HG02623 (cell line): Measurements from ENCODE around the gene DZANK1.
"Not testable (repeated sequence)": the region's sequence is repeated elsewhere in the genome, so short reads cannot be mapped to it uniquely, and the experiment has no call there.

Experiments
- ATAC-seq: cut with Tn5 transposase; IDR thresholded peaks from one replicate; pipeline ENCODE4 v1.9.1; 2021; ENCODE audit warnings: moderate library complexity; ENCODE audit not compliant: unreplicated experiment

The DZANK1 gene

GRCh38 chr20:18466894-18467730 is at the start of gene DZANK1, which contains the start of gene POLR3F:
DZANK1 (minus strand) TSS chr20:18467030; CDS start chr20:18465358, 1,672 bp downstream.
POLR3F (plus strand) TSS chr20:18467390; CDS start chr20:18467507, 117 bp downstream.
- ATAC-seq = peak; percentile 97

GRCh38 chr20:18515973-18516372 is 49.1 kb upstream of the DZANK1 start:
- ATAC-seq = no peak

DNA sequence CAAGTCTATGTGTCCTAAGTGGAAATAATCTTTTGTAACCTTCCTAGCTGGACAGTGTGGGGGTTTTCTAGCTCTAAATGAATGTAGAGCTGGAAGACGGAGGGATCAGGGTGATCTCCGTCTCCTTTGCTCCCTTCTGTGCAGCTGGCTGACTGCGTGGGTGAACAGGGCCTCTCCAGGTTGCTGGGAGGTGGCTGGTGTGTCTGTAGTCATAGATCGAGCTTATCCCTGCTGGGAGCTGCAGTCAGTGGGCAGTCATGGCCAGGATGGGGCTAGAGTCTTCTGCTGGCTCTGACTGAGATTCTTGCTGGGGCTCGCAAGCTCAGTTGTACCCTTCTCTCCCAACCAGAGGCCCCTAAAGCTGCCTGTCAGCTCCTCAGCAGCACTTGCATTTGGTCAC is 47.3 kb upstream of the DZANK1 start:
- no peak for ATAC-seq

DNA sequence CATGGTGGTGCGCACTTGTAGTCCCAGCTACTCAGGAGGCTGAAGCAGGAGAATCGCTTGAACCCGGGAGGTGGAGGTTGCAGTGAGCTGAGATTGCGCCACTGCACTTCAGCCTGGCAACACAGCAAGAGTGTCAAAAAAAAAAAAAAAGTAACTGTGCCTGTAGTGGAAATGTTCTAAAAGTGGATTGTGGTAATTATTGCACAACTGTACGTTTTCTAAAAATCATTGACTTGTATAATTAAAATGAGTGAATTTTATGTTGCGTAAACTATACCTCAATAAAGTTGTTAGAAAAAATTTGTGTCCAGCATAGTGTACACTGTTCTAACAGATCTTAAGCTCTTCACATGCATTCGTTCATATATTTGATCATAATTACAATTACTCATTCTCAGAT is 46.4 kb upstream of the DZANK1 start:
- no peak for ATAC-seq

- ATAC-seq = no peak
These were observed 44.7 kb upstream of the DZANK1 start for GRCh38 chr20:18511571-18511970.

DNA sequence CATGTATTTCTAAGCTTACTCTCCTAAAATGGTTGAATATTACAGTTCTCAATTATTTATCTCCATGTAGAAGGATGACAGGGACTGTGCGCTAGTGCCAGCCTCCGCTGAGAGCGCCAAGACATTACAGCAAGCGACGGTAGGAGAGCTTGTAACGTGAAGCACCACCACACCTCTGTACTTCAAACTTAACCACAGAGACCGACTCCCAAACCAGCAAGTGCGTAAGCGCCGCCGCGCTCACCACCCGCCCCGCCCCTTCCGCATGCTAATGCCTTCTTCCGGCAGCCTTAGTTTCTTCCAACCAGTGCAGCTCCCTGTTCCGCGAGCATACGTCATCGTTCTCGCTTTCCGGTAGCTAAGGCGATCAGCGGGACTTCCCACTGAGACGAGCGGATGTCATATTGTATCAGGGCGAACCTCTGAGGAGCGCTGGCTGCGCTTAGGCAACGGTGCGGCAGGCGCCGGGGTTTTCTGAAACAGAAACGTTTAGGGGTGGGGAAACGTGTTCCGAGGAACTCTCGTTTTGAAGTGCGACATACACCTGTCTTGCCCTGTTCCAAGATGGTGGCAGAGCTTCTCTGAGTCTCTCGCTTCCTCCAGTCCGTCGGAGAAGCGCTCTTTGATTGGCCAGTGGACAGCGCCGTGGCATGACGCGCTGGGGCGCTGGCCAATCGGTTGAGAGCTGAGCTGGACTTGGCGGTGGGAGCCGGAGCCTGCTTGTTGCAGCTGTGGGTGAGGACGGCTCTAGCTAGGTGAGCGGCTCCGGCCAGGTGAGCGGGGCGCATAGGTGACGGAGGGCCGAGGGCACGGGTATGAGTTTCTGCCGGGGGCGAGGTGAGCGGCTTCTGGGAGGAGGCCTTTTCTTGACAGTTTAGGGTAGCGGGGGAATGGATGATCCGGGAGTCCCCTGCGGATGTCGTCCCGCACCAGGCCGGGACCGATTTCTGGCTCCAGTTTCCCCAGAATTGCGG is 40.7 kb upstream of the DZANK1 start, which contains the start of gene SEC23B:
SEC23B (plus strand) TSS at position 723 of the 974 bp plus-strand sequence. CDS start 2,896 bp downstream, outside the sequence.
- peak; percentile 94 for ATAC-seq

DNA sequence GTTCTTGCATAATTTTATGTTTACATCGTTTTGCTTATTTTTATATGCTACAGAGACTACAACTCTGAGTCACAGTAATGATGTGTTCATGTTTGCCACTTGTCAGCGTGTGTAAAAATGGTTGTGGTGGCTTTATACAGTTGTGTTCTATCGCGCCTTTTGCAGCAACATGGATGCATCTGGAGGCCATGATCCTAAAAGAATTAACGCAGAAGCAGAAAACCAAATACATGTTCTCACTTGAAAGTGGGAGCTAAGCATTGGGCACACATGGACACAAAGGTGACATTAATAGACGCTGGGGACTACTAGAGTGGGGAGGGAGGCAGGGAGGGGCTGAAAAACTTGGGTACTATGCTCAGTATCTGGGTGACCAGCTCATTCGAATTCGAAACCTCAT is 39.9 kb upstream of the DZANK1 start:
- ATAC-seq = no peak

GRCh38 chr20:18504479-18505060 is 37.7 kb upstream of the DZANK1 start:
- ATAC-seq = no peak

DNA sequence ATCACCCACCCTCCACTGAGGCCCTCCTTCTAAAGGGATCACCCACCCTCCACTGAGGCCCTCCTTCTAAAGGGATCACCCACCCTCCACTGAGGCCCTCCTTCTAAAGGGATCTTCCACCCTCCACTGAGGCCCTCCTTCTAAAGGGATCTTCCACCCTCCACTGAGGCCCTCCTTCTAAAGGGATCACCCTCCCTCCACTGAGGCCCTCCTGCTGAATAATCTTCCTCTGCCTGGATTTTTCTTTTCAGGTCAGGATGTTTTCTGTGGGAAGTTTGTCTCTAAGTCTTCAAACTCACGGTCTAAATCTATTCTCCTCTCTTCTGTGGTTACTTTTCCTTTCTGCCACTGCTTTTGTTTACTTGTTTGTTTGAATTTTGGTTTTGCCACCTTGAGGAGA is 34.8 kb upstream of the DZANK1 start:
- ATAC-seq = not testable (repeated sequence)

- ATAC-seq = no peak
These were observed 30.8 kb upstream of the DZANK1 start for GRCh38 chr20:18497603-18498002.

- peak; percentile 93 for ATAC-seq
These were observed 30.1 kb upstream of the DZANK1 start, which contains the start of gene RBBP9 for GRCh38 chr20:18496740-18497592. RBBP9 (minus strand) TSS chr20:18497225; CDS start chr20:18497167, 58 bp downstream.

GRCh38 chr20:18496042-18496441 is 29.2 kb upstream of the DZANK1 start:
- ATAC-seq = no peak

- ATAC-seq = no peak
These were observed 21.5 kb upstream of the DZANK1 start for GRCh38 chr20:18488301-18488700.

GRCh38 chr20:18481596-18481995 is 14.8 kb upstream of the DZANK1 start:
- ATAC-seq = no peak

- no peak for ATAC-seq
These were observed 11.0 kb upstream of the DZANK1 start for GRCh38 chr20:18477821-18478220.

DNA sequence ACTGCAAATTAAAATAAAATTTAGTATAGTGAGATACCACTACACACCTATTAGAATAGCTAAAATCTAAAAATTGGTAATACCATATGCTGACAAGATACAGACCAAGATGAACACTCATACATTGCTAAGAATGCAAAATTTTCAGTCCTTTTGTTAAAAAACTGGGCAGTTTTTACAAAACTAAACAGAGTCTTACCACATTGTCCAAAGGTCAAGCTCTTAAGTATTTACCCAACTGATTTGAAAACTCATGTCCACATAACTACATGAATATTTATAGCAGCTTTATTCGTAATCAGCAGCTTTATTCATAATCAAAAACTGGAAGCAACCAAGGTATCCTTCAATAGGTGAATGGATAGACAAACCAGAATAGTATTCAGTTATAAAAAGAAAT is 10.4 kb upstream of the DZANK1 start:
- no peak for ATAC-seq

GRCh38 chr20:18466574-18466893 is 296 bp downstream of the DZANK1 start:
- ATAC-seq = peak; percentile 14

DNA sequence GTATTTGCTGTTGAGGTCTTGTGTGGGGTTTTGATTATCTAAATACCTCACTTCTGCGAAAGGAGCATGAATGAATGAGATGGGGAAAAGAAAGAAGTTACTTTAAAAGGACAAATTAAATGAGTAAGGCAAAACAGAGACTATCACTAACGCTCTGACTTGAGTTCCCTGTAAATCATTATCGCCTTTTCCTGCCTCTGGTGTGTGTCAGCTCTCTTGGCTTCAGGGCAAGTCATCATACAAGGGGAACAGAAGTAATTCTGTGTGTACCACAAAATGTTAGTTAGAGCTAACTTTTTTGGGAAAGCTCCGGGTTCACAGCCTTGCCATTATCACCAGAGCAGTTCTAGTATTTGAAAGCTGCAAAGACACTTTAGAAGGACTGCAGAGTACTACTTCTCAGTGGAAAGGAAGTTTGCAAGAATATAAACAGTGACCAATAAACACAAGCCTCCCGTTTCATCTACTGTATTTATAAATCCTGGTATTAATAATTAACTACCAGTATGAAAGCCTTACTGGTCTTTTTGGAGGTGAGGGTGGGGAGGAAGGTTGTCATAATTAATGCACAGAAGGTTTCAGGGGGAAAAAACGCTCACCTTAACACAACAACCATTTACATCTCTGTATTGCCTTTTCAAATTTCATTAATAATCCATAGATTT is 1.2 kb downstream of the DZANK1 start:
- no peak for ATAC-seq

DNA sequence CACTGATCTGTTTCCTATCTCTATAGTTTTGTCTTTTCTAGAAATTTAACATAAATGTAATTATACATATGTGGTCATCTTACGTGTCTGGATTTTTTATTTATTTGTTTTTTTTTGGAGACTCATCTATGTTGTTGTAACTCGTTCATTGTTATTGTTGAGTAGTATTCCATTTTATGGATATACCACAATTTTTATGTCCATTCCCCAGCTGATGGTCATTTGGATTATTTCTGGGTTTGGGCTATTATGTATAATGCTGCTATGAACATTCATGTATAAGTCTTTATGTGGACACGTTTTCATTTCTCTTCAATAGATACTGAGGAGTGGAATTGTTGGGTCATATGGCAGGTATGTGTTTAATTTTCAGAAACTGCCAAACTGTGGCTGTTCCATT is 10.2 kb downstream of the DZANK1 start:
- ATAC-seq = no peak

DNA sequence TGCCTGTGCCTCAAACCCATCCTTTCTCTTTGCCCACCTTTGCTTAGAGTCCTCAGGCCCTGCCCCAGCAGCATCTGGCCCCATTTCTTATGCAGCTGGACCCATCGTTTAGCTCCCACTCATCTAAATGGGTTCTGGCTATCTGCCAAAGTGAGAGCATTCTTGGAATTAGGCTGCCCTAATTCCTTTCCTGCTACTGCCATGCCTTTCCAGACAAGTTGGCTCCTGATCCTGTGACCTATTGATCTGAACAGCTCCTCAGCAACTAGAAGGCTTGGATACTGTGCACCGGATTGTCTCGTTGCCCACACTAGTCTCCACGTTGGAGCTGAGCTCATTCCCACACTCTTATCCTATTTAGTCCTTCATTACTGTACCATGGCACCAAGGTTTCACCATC is 22.9 kb downstream of the DZANK1 start:
- ATAC-seq = no peak
